PC-9 (cell line): ENCODE data around the gene OBSCN. TPM values are rescaled to one million over a fixed set of nuclear protein-coding genes. Genes with fewer than 3 reads are reported as not detected.

Experiments used
- BruUV-seq: library from RNA; stranded (reverse); fragments of 400-500 nt; replicated peaks from 2 replicates; lab custom pipeline; 2021; lab: Mats Ljungman, UMichigan
- CTCF ChIA-PET: fragments of 300-600 bp; sonication (Branson Sonifier 250); formaldehyde crosslinking; loops from one replicate; lab custom pipeline; 2022; ENCODE audit warnings: antibody characterized with exemption; lab: Charles Lee
- POLR2A ChIA-PET: fragments of 300-600 bp; sonication (Branson Sonifier 250); formaldehyde crosslinking; loops from one replicate; lab custom pipeline; 2022; ENCODE audit warnings: antibody characterized with exemption; ENCODE audit not compliant: unreplicated experiment; lab: Charles Lee
- DNase-seq, 2 experiments: peaks; one replicate each; pipeline versions ENCODE4 v3.0.0 to v3.0.0-alpha.2; 2015 to 2022; ENCODE audit warnings: mixed read lengths in 1 of 2
- H2AFZ ChIP-seq: fragments of 200-600 bp; sonication (generic); 2 replicates; pipeline ENCODE4 v1.8.1; 2017; ENCODE audit warnings: antibody characterized with exemption
- H3F3A ChIP-seq: fragments of 200-600 bp; sonication (generic); 2 replicates; pipeline ENCODE4 v1.8.1; 2017; ENCODE audit warnings: antibody characterized with exemption, mild to moderate bottlenecking, low read depth; ENCODE audit not compliant: insufficient read depth
- H3K27ac ChIP-seq: fragments of 200-600 bp; sonication (generic); 2 replicates; pipeline ENCODE4 v1.6.1; 2016; ENCODE audit warnings: mixed run types
- H3K27me3 ChIP-seq: fragments of 200-600 bp; sonication (generic); 2 replicates; pipeline ENCODE4 v1.6.1; 2016; ENCODE audit warnings: low read depth, mixed run types; ENCODE audit not compliant: insufficient read depth
- H3K36me3 ChIP-seq: fragments of 200-600 bp; sonication (generic); 2 replicates; pipeline ENCODE4 v1.6.1; 2016; ENCODE audit warnings: low read depth, mixed run types
- H3K4me1 ChIP-seq: fragments of 200-600 bp; sonication (generic); replicated peaks from 2 replicates; pipeline ENCODE4 v1.6.1; 2016; ENCODE audit warnings: mixed run types; ENCODE audit not compliant: insufficient read depth
- H3K4me2 ChIP-seq: fragments of 200-600 bp; sonication (generic); 2 replicates; pipeline ENCODE4 v1.6.1; 2017; ENCODE audit warnings: mixed run types
- H3K4me3 ChIP-seq: fragments of 200-600 bp; sonication (generic); 2 replicates; pipeline ENCODE4 v1.6.1; 2016; ENCODE audit warnings: mixed run types
- H3K79me2 ChIP-seq: fragments of 200-600 bp; sonication (generic); 2 replicates; pipeline ENCODE4 v1.6.1; 2017; ENCODE audit warnings: low read depth, mixed run types
- H3K9me2 ChIP-seq: fragments of 200-600 bp; sonication (generic); 2 replicates; pipeline ENCODE4 v1.8.1; 2017; ENCODE audit warnings: mild to moderate bottlenecking; ENCODE audit not compliant: insufficient read depth
- H3K9me3 ChIP-seq: fragments of 200-600 bp; sonication (generic); 2 replicates; pipeline ENCODE4 v1.8.1; 2016; ENCODE audit warnings: low read depth; ENCODE audit not compliant: insufficient read depth
- H4K20me1 ChIP-seq: fragments of 200-600 bp; sonication (generic); 2 replicates; pipeline ENCODE4 v1.8.1; 2017; ENCODE audit not compliant: insufficient read depth
- EZH2 ChIP-seq: fragments of 200-600 bp; sonication (generic); IDR thresholded peaks from 2 replicates; pipeline ENCODE4 v1.8.0; 2017; ENCODE audit warnings: antibody characterized with exemption, low read depth
- intact Hi-C: fragments of 100-400 bp; cut with micrococcal nuclease; formaldehyde crosslinking; loops from one replicate; pipeline ENCODE4 v1.10.0; 2022; ENCODE audit not compliant: unreplicated experiment
- total RNA-seq: library from RNA; stranded (reverse); gene quantifications from 2 replicates; pipeline ENCODE4 v1.2.3, GENCODE V29; 2021
- TF ChIP-seq, protein P1 (sequence below): fragments of 200-600 bp; sonication (generic); conservative IDR thresholded peaks from 2 replicates; pipeline ENCODE4 v1.6.1; 2017; ENCODE audit warnings: mixed run types, antibody characterized with exemption, mild to moderate bottlenecking, moderate library complexity

The OBSCN gene
- total RNA-seq, 1 experiment from 2014 or later, result 62.9 TPM

DNA sequence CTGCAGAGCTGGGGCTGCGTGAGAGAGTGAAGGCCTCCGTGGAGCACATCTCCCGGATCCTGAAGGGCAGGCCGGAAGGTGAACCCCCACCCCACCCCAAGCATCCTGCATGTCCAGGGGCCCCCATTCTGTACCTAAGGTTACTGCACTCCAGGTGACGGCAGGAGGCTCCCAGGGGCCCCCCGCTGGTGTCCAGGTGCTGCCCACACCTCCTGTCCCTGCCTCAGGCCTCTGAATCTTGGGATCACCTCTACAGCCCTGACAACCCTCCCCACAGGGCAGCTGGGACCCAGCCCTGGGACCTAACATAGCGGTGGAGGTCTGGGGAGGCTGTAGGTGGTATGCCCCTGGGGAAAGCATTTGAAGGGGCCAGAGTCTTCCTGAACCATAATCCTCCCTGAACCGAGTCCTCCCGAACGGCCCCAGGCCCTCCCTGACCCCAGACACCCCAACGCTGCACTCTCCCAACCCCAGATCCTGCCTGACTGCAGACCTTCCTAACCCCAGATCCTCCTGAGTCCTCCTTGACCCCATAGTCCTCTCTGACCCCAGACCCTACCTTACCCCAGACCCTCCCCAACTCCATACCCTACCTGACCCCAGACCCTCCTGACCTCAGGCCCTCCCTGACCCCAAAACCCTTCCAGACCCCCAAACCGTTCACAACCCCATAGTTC lies 165.3 kb downstream of the OBSCN start:
- Histone ChIP-seq H3K4me2 (no peak overlapping the region), H3K9me2 (no peaks in the 10 kb centered on the region), H3K27me3 (no peaks in the 10 kb centered on the region), H3K79me2 (no peaks in the 10 kb centered on the region), H3K4me1 (peaks cover 22% of the 10 kb centered on the region), H3K4me3 (no peak overlapping the region), H4K20me1 (no peaks in the 10 kb centered on the region), H3K9me3 (no peaks in the 10 kb centered on the region), H3K27ac (no peak overlapping the region), H3F3A (peaks cover 17% of the 10 kb centered on the region; the same call in 1 of the 2 replicates), H2AFZ (no peak overlapping the region), H3K36me3 (no peaks in the 10 kb centered on the region)
- no peak for DNase-seq
- TF ChIP-seq EZH2, result no peak
- TF ChIP-seq, protein P1, sequence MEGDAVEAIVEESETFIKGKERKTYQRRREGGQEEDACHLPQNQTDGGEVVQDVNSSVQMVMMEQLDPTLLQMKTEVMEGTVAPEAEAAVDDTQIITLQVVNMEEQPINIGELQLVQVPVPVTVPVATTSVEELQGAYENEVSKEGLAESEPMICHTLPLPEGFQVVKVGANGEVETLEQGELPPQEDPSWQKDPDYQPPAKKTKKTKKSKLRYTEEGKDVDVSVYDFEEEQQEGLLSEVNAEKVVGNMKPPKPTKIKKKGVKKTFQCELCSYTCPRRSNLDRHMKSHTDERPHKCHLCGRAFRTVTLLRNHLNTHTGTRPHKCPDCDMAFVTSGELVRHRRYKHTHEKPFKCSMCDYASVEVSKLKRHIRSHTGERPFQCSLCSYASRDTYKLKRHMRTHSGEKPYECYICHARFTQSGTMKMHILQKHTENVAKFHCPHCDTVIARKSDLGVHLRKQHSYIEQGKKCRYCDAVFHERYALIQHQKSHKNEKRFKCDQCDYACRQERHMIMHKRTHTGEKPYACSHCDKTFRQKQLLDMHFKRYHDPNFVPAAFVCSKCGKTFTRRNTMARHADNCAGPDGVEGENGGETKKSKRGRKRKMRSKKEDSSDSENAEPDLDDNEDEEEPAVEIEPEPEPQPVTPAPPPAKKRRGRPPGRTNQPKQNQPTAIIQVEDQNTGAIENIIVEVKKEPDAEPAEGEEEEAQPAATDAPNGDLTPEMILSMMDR, result no peak
- CTCF ChIA-PET, result no interaction called here
- intact Hi-C loops, result loop anchor here (10.0 kb wide), 1 partner anchor 608 kb away; no protein-coding TSS in a partner anchor
- POLR2A ChIA-PET, result interaction anchor here (0.7 kb wide), 2 partner anchors 314 to 374 kb away, joined by 3 to 6 read pairs; no protein-coding TSS in a partner anchor
- no TSS peak for BruUV-seq

DNA sequence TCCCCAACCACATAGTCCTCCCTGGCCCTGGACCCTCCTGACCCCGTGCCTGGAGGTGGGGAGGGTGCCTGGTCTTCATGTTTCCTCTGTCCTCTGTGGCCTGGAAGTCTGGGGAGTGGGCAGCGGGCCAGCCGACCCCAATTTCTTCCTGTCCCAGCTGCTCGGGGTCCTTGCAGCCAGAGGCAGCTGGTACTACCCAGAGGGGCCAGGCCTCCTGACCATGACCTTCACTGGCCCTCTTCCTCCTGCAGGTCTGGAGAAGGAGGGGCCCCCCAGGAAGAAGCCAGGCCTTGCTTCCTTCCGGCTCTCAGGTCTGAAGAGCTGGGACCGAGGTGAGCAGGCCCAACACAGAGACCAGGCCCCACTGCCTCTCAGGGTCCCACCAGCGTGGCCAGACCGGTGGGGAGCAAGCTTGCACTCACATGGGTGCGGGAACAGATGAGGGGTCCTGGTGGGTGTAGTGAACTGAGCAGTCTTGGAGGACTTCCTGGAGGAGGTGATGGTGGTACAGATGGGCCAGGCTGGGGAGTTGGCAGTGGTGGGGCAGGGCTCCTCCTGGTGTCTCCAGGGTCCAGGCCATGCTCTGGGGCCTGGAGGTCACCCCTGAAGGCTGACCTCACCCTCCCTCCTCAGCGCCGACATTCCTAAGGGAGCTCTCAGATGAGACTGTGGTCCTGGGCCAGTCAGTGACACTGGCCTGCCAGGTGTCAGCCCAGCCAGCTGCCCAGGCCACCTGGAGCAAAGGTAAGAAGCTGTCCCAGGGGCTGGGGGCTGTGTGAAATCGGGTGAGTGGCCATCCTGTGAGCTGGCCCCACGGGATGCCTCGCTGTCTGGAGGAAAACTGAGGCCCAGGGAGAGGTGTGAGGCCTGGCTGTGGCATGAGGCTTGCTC lies 166.1 kb downstream of the OBSCN start:
- TF ChIP-seq, protein P1, result no peak
- no peak for TF ChIP-seq EZH2
- DNase-seq, result no peak
- Histone ChIP-seq H3K79me2 (no peaks in the 10 kb centered on the region), H2AFZ (no peak overlapping the region), H3K4me3 (no peak overlapping the region), H3K4me2 (no peak overlapping the region), H3K4me1 (peaks cover 20% of the 10 kb centered on the region), H3F3A (peaks cover 17% of the 10 kb centered on the region; the same call in 1 of the 2 replicates), H3K9me3 (no peaks in the 10 kb centered on the region), H3K36me3 (no peaks in the 10 kb centered on the region), H3K27me3 (no peaks in the 10 kb centered on the region), H3K9me2 (no peaks in the 10 kb centered on the region), H4K20me1 (no peaks in the 10 kb centered on the region), H3K27ac (no peak overlapping the region)
- no TSS peak for BruUV-seq
- intact Hi-C loops, result loop anchor here (10.0 kb wide), 1 partner anchor 609 kb away; no protein-coding TSS in a partner anchor
- ChIA-PET CTCF (no interaction called here), POLR2A (no interaction called here)

DNA sequence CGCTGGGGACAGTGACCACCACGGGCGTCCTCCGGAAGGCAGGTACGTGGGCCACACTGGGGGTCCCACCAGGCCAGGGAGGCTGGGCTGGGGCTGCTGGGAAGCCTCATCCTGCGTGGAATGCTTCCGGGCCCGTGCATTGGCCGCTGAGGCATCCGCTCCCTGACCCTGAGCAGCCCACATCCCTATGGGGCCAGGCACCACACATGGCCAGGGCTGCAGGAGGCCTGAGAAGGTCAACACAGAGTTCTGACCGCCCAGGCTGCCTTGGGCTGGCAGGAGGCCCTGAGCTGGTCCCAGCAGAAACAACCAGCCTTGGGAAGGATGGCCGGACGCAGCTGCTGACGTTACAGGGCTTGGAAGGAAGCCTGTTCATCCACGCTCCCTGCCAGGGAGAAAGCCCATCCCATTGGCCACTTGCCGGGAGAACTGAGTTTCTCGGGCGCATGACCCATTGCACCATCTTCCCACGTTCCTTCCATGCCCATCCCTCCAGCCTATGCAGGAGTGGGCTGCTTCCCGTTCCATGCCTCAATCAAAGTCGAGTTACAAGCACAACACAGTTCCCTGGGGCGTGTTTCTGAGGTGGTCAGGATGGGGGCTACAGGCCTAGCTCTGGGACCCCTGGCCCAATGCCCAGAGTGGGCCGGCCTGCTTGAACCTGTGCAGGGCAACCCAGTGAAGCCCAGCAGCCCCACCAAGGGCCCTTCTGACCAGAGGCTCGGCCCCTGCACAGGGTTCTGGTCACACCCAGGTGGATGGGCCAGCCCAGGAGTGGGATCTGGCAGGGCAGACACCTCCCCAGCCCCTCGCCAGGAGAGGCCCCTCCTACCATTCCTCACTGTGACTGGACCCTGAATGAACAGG lies 167.1 kb downstream of the OBSCN start:
- intact Hi-C loops, result loop anchor here (5.0 to 10.0 kb wide), 4 partner anchors 163 to 610 kb away; no protein-coding TSS in a partner anchor
- H3K4me1 ChIP-seq, result peaks cover 28% of the 10 kb centered on the region
- POLR2A ChIA-PET, result no interaction called here
- H3K4me3 ChIP-seq, result no peak overlapping the region
- H3K4me2 ChIP-seq, result no peak overlapping the region
- no peaks in the 10 kb centered on the region for H3K79me2 ChIP-seq
- H3K9me3 ChIP-seq, result no peaks in the 10 kb centered on the region
- BruUV-seq, result no TSS peak
- H3F3A ChIP-seq, result peaks cover 20% of the 10 kb centered on the region; the same call in 1 of the 2 replicates
- no peaks in the 10 kb centered on the region for H3K27me3 ChIP-seq
- H2AFZ ChIP-seq, result no peak overlapping the region
- H3K9me2 ChIP-seq, result no peaks in the 10 kb centered on the region
- TF ChIP-seq, protein P1, result no peak
- TF ChIP-seq EZH2, result no peak
- DNase-seq, result no peak
- H3K27ac ChIP-seq, result no peak overlapping the region
- CTCF ChIA-PET, result no interaction called here
- no peaks in the 10 kb centered on the region for H4K20me1 ChIP-seq
- H3K36me3 ChIP-seq, result no peaks in the 10 kb centered on the region
